ENCODE results near the gene SVIL.

The SVIL gene

GRCh38 chr10:29634764-29635625 is at the start of gene SVIL:
Gene SVIL (minus strand): TSS chr10:29634971. CDS start chr10:29555058, 79,913 bp downstream.
- no peak for DNase-seq

DNA sequence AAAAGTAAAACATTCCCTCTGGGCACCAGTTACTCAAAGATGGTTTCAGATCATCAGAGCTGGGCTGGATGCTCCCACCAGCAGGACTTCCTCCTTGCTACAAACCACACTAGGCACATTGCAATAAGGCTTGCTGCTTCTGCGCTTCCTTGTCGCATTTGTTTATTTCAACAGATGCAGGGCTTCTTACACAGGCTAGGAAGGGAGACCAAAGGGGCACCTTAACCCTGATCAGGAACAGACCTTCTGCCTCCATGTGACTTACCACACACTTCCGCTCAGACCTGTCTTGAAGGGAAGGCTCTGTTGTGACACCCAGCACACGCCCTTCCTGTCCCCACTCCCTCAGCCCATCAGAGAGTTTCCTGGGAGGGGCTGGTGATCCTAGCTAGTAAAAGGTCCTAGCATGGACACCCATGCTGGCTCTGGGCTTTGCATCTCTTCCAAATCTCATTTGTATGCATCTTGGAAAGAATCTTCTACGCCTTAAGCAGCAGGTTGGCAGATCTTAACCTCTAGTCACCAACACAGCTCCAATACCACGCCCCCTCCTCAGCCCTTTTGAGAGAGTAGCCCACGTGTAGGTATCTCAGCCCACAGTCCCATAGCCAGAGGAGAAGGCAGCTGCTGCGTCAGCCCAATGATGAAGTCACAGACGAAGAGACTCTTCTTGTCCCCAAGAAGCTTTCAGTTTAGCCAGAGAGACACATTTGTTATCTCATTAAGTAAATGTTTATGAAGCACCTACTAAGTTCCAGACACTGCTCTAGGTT is 47.1 kb upstream of the SVIL start:
- DNase-seq = no peak

DNA sequence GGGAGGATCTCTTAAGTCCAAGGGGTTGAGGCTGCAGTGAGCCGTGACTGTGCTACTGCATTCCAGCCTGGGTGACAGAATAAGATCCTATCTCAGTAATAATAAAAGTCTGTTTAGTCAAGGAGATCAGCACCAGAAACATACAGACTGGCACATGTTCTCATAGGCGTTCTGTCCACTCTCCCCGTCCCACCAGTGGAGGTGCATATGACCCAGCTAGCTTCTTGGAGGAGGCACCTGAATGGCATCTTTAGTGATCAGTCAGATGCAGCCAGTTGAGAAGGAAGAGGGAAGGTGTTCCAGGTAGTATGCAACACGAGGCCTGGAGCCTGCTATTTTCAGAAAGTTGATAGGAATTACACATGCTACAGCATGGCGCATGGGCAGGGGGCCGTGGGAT is 45.3 kb upstream of the SVIL start:
- no peak for DNase-seq

- no peak for DNase-seq
These were observed 42.0 kb upstream of the SVIL start for GRCh38 chr10:29676732-29677131.

GRCh38 chr10:29675984-29676383 is 41.2 kb upstream of the SVIL start:
- no peak for DNase-seq

GRCh38 chr10:29671968-29672367 is 37.2 kb upstream of the SVIL start:
- DNase-seq = no peak

DNA sequence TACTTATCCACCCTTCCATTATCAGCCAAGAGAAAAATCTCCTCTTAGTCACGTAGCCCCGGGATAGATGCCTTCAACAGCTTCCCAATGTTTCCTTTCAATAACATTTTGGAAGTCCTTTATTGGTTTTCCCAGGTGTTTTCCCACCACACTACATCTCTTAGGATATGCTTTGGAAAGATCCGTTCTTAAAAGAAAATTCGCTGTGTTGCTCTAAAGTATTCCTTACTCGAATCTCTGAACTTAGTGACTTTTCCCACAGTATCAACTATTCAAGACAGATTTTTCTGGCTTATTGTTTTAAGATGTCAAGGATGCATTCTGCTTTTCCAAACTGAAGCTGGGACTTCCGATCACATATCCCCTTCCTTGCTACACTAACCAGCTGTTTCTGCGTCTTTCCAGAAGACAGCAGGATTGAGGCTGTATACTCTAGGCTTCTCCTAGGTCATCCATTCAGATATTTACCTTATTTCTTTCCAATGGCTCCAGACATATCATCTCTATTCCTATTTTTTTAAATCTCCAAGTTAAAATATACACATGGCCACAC is 36.5 kb upstream of the SVIL start:
- no peak for DNase-seq

GRCh38 chr10:29670761-29671160 is 36.0 kb upstream of the SVIL start:
- no peak for DNase-seq

- no peak for DNase-seq
These were observed 34.4 kb upstream of the SVIL start for GRCh38 chr10:29669149-29669548.

GRCh38 chr10:29668628-29669027 is 33.9 kb upstream of the SVIL start:
- DNase-seq = no peak

DNA sequence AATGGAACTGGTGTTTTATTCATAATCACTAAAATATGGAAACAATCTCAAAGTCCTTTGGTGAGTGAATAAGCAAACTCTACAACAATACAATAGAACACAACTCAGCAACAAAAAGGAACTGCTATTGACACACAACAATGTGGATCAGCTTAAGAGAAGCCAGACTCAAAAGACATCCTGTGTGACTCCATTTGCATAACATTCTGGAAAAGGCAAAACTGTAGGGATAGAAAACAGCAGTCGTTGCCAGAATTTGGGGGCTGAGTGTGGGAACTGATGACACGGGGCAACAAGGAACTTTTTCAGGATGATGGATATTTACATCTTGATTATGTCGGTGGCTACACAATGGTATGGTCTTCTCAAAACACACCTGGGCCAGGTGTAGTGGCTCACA is 32.4 kb upstream of the SVIL start:
- no peak for DNase-seq

- no peak for DNase-seq
These were observed 31.4 kb upstream of the SVIL start for GRCh38 chr10:29666201-29666600.

DNA sequence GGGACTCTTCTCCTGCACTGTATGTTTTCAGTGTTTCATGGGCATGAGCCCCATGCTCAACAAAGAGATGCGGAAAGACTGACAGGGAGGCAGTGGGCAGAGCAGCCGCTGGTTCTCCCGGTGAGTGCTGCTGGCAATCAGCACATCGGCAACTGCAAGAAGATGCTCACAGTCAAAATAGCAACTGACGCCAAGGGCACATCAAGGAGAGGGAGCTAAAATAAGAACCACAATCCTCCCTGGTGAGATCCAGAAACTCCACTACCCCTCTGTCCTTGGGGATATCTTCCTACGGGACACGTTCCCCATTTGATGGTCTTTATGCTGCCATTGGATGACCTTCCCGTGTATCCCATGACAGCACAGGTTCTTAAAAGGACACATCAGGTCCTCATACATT is 28.9 kb upstream of the SVIL start:
- DNase-seq = no peak

DNA sequence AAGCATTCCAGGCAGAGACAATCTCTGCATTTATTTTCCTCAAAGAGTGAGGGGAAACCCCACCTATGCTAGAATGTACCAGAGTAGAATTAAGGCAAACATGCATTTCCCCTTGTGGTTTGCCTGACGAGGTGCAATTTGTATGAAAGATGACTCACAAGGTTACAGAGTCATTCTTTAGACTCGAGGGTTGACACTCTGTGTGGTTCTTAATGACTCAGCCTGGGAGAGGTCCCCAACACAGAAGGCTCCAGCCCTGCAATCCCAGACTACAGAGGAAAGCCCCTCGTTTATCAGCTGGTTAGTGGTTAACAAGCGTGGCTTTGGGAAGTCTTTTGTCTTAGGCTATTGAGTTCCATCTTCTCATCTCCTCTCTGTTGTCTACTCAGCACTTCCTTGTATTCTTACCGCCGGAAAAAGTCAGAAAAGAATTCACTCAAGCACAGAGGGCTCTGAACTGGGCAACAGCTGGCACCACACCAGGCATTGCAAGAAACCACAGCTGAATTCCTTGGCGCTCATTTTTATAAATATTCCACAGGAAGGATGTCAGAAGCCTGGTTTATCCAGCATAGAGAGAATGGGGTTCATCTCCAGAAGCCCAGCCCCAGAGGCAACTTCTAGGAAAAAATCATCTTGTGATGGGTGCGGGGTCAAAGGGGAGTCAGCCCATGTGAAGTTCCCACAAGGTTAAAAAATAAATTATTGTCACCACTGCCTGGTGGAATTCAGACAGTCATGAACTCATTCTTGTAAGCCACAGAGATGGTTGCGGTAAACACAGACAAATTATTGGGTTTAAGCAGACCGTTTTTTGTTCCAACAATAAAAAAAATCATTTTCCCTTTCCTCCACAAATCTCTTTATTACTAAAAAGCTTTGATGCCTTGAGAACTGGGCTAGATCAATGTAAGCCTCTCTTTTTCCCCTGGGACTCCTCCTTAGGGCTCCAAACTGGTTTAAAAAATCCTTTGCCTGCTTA is 24.5 kb upstream of the SVIL start:
- DNase-seq = no peak

- no peak for DNase-seq
These were observed 23.0 kb upstream of the SVIL start for GRCh38 chr10:29657719-29658274.

GRCh38 chr10:29656451-29656992 is 21.8 kb upstream of the SVIL start:
- DNase-seq = no peak

DNA sequence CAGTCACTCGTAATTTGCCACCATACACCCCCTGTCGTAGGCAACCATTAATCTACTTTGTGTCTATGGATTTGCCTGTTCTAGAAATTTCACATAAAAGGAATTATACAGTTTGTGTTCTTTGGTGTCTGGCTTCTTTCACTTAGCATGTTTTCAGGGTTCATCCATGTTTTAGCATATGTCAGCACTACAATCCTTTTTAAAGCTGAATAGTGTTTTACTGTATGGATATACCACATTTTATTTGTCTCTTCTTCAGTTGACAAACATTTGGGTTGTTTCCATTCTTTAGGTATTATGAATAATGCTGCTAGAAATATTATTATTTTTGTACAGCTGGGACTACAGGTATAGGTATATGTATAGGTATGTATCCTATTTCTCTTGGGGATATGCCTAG is 17.4 kb upstream of the SVIL start:
- DNase-seq = no peak

- DNase-seq = no peak
These were observed 17.0 kb upstream of the SVIL start for GRCh38 chr10:29651767-29652166.

DNA sequence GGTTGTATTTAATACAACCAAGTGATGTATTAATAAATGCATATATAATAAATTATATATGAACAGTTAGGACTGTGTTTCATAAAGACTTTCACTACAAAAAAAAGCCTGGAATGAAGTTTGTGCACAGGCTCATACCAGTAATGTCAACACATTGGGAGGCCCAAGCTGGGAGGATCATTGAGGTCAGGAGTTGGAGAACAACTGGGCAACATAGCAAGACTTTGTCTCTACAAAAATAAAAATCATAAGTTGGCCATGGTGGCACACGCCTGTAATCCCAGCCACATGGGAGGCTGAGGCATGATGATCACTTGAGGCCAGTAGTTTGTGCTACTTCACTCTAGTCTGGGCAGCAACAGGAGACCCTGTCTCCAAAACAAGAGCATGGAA is 15.8 kb upstream of the SVIL start:
- DNase-seq = no peak

DNA sequence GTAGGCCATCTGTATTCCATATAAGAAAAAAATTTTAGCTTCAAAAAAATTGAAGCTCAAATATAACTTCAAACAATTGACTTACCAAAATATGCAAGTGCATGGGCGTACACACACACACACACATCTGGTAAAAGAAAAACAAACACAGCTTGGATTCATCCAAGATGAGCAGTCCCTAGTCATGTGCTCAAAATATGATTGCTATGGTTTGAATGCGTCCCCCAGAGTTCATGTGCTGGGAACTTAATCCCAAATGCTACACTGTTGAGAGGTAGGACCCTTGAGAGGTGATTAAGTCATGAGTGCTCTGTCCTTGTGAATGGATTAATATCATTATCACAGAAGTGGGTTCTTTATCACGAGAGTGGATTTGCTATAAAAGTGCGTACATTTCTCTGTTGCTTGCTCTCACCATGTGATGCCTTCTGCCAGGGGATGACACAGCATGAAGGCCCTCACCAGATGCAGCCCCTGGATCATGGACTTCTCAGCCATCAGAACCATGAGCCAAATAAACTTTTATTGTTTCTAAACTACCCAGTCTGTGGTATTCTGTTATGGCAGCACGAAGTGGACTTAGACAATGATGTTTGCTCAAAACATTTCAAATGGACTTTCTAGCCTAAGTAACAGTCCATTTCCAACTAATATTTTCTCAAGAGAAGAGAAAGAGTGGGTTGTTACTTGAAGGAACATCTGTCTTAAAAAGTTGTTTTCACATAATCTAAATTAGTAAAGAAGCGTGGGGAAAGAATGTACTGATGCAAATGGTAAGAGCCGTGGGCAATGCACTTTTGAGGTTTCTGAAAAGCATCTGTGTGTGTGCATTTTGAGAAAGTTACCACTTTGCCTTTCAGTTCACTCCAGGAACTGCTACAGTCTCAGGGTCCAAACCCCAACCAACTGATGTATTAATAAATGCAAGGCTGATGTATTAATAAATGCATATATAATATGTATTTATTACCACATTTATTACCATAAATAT is 15.1 kb upstream of the SVIL start:
- no peak for DNase-seq

DNA sequence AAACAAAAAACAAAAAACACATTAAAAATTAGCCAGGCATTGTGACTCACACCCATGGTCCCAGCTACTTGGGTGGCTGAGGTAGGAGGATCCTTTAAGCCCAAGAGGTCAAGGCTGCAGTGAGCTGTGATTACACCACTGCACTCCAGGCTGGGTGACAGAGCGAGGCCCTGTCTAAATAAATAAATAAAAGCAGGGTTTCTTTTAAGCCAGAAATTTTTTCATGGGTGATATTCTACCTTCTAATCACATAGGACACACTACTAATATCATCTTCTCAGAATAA is 14.2 kb upstream of the SVIL start:
- no peak for DNase-seq
